ENCODE measurements around the gene ARNT2.
A peak's percentile ranks its signal among the peaks of the same experiment; 100 is the strongest.

The ARNT2 gene

DNA sequence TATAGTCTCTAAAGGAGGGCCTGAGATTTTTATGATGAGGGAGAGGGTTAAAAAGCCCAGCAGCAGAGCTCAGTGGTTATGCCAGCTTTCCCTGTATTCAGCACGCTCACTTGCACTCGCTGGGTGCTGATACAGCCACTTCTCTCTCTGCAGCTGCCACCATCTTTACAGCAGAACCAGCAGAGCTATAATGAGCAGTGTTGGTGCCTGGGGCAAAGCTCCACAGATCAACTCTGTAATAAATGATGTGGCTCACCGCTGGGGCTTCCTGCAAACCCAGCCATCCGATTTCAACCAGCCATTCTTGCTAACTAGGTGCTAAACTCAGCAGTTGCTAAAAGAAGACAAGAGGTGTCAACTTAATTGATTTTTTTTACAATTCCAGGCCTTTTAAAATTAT, 48.0 kb downstream of the ARNT2 start:
- TF ChIP-seq, protein P1, sequence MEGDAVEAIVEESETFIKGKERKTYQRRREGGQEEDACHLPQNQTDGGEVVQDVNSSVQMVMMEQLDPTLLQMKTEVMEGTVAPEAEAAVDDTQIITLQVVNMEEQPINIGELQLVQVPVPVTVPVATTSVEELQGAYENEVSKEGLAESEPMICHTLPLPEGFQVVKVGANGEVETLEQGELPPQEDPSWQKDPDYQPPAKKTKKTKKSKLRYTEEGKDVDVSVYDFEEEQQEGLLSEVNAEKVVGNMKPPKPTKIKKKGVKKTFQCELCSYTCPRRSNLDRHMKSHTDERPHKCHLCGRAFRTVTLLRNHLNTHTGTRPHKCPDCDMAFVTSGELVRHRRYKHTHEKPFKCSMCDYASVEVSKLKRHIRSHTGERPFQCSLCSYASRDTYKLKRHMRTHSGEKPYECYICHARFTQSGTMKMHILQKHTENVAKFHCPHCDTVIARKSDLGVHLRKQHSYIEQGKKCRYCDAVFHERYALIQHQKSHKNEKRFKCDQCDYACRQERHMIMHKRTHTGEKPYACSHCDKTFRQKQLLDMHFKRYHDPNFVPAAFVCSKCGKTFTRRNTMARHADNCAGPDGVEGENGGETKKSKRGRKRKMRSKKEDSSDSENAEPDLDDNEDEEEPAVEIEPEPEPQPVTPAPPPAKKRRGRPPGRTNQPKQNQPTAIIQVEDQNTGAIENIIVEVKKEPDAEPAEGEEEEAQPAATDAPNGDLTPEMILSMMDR (IDR thresholded peaks at IDR 0.05; ENCODE audit: low read depth, low read length): no peak
- no peak overlapping the region for H3K4me3 ChIP-seq (ENCODE audit: low read depth, low read length)

DNA sequence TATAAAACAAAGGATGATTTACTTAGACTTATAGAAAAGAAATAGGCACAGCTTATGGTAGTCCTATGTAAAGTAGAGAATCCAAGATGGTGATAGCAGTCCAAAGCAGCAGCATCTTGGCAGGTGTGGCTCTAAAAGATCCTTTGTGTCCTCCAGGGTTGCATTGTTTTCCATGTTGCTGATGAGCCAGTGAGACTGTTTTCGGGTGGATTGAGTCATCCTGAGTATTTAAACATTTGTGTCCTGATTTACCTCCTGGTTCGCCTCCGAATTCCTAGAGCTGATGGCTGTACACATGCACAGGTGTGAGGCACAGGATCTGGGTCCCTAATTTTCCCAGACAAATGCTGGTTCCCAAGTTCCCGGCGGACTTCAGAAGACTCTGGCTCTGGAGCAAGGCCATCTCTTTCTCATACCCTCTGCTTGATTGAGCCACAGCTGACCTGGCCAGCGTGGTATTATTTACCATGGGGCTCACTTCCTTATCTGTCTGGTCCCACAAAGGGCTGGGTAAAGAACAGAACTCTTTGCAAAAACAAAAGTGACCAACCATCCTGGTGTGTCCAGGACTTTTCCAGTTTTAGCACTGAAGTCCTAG, 51.0 kb downstream of the ARNT2 start:
- TF ChIP-seq, protein P1 (IDR thresholded peaks at IDR 0.05; ENCODE audit: low read depth, low read length): no peak
- H3K4me3 ChIP-seq (ENCODE audit: low read depth, low read length): peak overlapping the region; percentile 22; the same call in 1 of the 2 replicates

GRCh38 chr15:80455668-80456442, 51.7 kb downstream of the ARNT2 start:
- TF ChIP-seq, protein P1 (IDR thresholded peaks at IDR 0.05; ENCODE audit: low read depth, low read length): peak; percentile 71
- H3K4me3 ChIP-seq (ENCODE audit: low read depth, low read length): peak overlapping the region; percentile 22; the same call in 1 of the 2 replicates

- TF ChIP-seq, protein P1 (IDR thresholded peaks at IDR 0.05; ENCODE audit: low read depth, low read length): no peak
- H3K4me3 ChIP-seq (ENCODE audit: low read depth, low read length): no peak overlapping the region
These were observed 52.6 kb downstream of the ARNT2 start for GRCh38 chr15:80456517-80457492.

DNA sequence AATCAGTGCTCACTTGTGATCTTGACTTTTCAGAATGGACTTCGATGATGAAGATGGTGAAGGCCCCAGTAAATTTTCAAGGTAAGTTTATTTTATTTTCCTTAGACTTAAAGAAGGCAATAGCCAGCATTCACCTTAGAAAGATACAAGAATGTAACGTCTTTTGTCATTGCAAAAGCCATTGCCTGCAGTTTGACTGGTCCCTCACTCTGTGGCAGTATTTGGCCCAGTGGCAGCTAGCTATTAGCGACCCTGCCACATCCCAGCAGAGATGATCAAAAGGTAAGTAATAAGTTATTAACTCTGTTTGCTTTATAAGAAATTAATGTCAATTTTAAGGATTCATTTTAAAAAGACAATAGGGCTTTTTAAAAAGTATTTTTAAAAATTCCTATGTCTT, 53.7 kb downstream of the ARNT2 start:
- TF ChIP-seq, protein P1 (IDR thresholded peaks at IDR 0.05; ENCODE audit: low read depth, low read length): no peak

DNA sequence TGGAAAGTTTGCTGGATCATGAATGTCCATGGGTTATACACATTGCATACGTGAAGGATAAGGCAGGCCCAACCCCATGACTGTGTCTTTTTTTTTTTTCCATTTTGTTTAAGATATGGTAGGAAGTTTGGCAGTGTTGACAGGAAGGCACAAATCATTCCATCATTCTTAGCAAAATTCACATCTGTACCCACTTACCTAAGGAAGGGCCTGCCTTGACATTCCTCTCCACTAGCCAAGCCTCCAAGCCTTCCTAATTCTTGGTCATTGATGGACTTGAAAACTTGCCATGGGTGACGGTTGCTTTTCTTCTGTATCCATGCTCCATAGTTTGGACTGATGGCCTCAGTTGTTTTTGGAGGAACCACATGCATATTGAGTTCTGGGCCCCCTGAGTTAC, 54.4 kb downstream of the ARNT2 start:
- TF ChIP-seq, protein P1 (IDR thresholded peaks at IDR 0.05; ENCODE audit: low read depth, low read length): no peak
- no peak overlapping the region for H3K4me3 ChIP-seq (ENCODE audit: low read depth, low read length)

More for the DNA sequence above, 53.7 kb downstream of the ARNT2 start:
- H3K4me3 ChIP-seq (ENCODE audit: low read depth, low read length): no peak overlapping the region
